GM19463 (cell line): ENCODE data around the gene TNP2.
"Not testable (repeated sequence)": the region's sequence is repeated elsewhere in the genome, so short reads cannot be mapped to it uniquely, and the experiment has no call there.

Experiments
- ATAC-seq: cut with Tn5 transposase; IDR thresholded peaks from one replicate; pipeline ENCODE4 v1.9.1; 2021; ENCODE audit warnings: mild to moderate bottlenecking, moderate library complexity; ENCODE audit not compliant: unreplicated experiment

TNP2 gene

DNA sequence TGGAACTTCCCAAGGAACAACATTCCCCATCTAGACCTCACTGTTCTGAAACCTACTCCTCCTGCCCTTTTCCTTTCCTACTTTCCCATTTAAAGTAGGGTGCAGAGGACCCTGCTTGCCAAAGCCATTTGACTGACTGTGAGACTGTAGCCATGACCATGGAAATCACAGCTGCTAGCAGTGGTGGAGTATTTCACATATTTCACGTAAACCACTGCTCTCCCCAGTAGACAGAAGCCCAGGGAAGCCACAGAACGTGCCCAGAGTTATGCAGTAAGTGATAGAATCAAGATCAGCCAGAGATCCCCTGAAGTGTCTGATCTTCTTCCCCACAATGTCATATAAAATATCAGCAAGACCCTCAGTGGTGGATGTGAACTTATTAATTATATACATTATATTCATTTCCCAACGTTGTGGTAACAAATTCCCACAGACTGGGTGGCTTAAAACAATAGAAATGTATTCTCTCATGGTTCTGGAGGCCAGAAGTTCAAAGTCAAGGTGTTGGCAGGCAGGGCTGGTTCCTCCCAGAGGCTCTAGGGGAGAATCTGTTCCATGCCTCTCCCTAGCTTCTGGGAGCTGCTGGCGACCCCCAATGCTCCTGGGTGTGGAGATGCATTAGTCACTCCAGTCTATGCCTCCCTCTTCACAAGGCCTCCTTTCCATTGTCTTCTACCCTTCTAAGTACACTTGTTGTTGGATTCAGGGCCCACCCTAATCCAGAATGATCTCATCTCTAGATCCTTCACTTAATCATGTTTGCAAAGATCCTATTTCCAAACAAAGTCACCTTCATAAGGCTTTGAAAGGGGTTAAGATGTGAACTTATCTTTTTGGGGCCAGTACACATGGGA, 32.7 kb upstream of the TNP2 start:
- no peak for ATAC-seq

- no peak for ATAC-seq
Measured at GRCh38 chr16:11300560-11300892, 31.4 kb upstream of the TNP2 start.

GRCh38 chr16:11299865-11300559, 30.9 kb upstream of the TNP2 start:
- no peak for ATAC-seq

DNA sequence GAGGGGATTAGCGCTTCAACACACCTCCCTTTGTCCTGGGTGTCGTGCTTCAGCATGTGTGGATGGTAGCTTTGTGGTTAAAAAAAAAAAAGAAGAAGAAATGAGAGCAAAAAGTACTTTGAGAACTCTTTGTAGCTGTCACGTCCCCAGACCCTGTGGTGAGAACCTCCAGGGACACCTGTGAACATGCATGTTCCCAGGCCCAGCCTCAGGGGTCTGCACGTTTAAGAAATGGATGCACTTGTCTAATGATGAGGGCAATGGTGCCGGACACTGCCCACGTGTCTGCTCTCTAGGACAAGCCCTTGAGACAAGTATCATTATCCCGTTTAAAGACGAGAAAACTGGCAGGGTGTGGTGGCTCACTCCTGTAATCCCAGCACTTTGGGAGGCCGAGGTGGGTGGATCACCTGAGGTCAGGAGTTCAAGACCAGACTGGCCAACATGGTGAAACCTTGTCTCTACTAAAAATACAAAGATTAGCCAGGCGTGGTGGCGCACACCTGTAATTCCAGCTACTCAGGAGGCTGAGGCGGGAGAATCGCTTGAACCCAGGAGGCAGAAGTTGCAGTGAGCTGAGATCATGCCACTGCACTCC, 29.9 kb upstream of the TNP2 start:
- ATAC-seq, result peak; percentile 32

DNA sequence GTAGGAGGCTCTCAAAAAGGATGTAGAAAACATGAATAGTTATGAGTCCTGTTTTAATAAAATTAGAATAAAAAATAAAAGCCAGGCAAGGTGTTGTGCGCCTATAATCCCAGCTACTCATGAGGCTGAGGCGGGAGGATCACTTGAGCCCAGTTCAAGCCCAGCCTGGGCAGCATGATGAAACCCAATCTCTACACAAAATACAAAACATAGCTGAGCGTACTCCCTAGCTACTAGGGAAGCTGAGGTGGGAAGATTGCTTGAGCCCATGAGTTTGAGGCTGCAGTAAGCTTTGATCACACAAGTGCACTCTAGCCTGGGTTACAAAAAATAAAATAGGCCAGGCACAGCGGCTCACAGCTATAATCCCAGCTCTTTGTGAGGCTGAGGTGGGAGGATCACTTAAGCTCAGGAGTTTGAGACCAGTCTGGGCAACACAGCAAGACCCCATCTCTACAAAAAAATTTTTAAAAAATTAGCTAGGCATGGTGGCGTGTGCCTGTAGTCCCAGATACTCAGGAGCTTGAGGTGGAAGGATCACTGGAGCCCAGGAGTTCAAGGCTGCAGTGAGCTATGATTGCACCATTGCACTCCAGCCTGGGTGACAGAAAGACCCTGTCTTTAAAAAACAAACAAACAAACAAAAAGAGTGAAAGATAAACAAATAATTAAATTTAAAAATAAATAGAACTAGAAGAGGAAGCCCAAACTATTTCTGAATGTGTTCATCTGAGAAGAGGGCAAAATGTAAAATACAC, 29.2 kb upstream of the TNP2 start:
- no peak for ATAC-seq

GRCh38 chr16:11297492-11298142, 28.5 kb upstream of the TNP2 start:
- peak; percentile 89 for ATAC-seq

DNA sequence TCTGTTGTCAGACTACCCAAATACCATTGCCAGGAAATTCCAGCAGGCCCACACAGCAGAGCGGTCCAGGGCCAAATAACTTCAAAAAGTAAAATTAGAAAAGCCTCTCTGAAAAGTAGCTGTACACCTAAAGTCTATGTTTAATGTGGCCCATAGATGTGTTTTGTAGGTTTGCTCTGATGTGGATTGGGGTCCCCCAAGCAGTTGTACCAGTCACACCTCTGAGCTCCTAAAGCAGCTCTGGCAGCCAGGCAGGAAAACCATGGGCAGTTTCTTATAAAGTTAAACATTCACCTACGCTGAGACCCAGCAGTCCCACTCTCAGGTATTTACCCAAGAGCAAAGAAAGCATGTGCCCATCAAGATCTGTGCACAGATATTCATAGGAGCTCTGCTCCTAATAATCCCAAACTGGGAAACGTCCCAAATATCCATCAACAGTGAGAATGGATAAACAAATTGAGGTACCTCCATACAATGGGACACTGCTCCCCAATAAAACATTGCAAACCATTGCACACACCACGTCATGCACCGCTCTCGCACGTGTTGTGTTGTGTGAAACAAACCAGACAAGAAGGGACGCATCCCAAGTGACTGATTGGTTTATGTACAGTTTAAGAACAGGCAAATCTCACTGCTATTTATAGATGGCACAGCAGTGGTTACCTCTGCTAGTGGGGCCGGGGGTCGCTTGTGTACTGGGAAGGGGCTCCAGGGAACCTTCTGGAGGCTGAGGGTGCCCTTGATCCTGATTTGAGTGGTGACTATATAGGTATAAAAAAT, 27.8 kb upstream of the TNP2 start:
- ATAC-seq, result no peak

- no peak for ATAC-seq
Measured at GRCh38 chr16:11296351-11296705, 27.2 kb upstream of the TNP2 start.

DNA sequence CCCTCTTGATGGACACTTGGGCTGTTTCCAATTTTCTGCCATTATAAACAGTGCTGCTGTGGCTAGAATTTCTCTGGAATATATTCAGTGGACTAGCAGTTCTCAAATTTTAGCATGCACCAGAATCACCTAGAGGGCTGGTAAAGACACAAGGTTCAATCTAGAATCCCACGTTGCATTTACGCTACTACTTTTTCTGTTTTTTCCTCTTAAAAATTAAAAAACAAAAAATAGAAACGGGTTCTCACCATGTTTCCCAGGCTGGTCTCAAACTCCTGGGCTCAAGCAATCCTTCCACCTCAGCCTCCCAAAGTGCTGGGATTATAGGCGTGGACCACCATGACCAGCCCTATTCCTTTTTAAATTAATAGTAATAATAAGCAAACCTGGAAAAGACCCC, 26.5 kb upstream of the TNP2 start:
- ATAC-seq, result no peak

- ATAC-seq, result no peak
Measured at GRCh38 chr16:11292076-11292748, 23.1 kb upstream of the TNP2 start.

GRCh38 chr16:11291091-11291703, 22.1 kb upstream of the TNP2 start:
- no peak for ATAC-seq

GRCh38 chr16:11290102-11290893, 21.2 kb upstream of the TNP2 start:
- no peak for ATAC-seq

- not testable (repeated sequence) for ATAC-seq
Measured at GRCh38 chr16:11289696-11290095, 20.6 kb upstream of the TNP2 start.

DNA sequence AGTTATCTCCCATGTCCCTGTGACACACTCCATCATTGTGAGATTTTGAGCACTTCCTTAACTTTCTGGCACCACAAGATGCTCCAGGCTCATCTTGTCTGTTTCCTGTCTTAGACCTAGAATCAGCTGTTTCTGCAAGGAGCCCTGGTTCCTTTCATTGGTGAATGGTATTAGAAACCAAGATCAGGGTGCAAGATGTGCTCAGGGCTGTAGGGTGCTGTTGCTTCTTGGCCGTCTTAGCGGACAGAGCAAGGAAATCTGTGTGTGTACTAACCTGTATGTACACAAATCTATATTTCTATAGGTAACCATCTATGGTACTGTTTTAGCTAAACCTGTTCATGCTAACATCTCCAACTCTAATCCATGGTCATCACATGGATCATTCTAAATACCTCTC, 20.1 kb upstream of the TNP2 start:
- ATAC-seq, result no peak

GRCh38 chr16:11285842-11286241, 16.7 kb upstream of the TNP2 start:
- no peak for ATAC-seq

DNA sequence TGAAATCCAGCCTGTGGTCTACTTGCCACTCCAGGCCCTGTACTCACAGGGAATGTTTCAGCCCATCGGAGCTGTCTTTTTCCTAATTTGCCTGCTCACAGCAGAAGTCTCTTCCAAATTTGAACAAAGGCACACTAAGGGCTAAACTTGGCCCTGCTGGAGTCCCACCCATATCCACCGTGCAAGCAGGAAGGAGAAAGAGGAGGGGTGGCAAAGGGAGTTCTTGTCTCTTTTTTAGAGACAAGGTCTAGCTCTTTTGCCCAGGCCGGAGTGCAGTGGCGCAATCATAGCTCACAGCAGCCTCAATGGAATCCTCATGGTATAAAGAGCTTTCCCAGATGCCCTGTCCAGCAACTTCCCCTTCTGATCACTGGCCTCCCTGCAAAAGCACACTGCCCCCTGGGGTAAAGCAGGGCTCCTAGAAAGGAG, 14.7 kb upstream of the TNP2 start:
- no peak for ATAC-seq

DNA sequence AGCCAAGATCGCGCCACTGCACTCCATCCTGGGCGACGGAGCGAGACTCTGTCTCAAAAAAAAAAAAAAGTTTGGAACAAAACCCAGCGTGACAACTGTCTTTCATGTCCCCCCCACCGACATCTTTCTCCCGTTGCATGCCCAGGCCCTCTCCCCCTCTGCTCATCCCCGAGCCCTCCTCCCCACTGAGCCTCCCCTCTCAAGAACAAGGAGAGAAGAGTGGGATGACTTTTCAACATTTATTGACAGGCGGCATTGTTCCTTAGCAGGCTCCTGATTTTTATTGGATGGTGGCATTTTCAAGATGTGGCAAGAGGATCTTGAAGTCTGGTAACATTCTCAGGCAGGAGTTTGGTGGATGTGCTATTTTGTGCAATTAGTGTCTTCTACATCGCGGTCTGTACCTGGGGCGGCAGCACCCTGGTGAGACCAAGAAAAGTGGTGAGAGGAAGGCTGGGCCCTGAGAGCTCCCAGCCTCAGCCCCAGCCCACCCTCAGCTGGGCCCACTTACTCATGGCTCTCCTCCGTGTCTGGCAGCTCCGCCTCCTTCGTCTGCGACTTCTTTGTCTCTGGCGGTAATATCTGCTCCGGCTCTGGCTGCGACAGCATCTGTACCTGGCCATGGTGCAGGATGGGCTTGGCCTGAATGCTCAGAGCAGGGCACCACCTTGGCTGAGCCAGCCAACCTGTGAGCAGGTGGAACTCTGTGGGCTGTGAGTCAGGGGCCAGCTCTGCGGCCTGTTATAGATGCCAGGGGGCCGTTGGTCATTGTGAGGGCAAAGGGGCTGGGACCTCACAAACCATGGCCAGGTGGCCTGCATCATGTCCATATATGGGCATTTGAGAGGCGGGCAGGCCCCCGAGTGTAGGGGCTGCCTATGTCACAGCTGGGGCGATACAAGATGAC, 11.7 kb upstream of the TNP2 start, which contains the start of gene PRM1:
TSS of gene PRM1 (minus strand) at position 715 of the 907 bp plus-strand sequence. CDS start at position 623, 92 bp downstream.
- no peak for ATAC-seq
